IMR-90 (cell line): ENCODE measurements around the gene FEM1B. TPM values are rescaled to one million over a fixed set of nuclear protein-coding genes. Genes with fewer than 3 reads are reported as not detected.
A peak's percentile ranks its signal among the peaks of the same experiment; 100 is the strongest.

Source experiments
- ATAC-seq: fragments of 200-7000 bp; cut with Tn5 transposase; 2 replicates; pipeline ENCODE4 v1.9.1; 2020; ENCODE audit warnings: low read depth, mild to moderate bottlenecking, moderate library complexity
- BruUV-seq: library from RNA; stranded (reverse); fragments of 400-500 nt; replicated peaks from 2 replicates; lab custom pipeline; 2021; lab: Mats Ljungman, UMichigan
- CTCF ChIA-PET: fragments of 300-600 bp; formaldehyde crosslinking; extraction: SDS; loops from one replicate; lab custom pipeline; 2021; ENCODE audit warnings: antibody characterized with exemption; lab: Yijun Ruan, JAX
- POLR2A ChIA-PET: fragments of 300-600 bp; sonication (Branson Sonifier 250); formaldehyde crosslinking; loops from one replicate; lab custom pipeline; 2022; ENCODE audit warnings: antibody characterized with exemption; ENCODE audit not compliant: unreplicated experiment; lab: Charles Lee
- DNase-seq: peaks from one replicate; pipeline ENCODE4 v3.0.0; 2013
- H2AFZ ChIP-seq: replicated peaks from 2 replicates; pipeline ENCODE3; 2013; ENCODE audit warnings: low read length, mild to moderate bottlenecking; ENCODE audit not compliant: poor library complexity
- H2AK5ac ChIP-seq: 2 replicates; pipeline ENCODE4 v1.6.1; 2013; ENCODE audit warnings: low read depth, low read length, inconsistent platforms
- H2AK9ac ChIP-seq: replicated peaks from 2 replicates; pipeline ENCODE3; 2013; ENCODE audit warnings: mild to moderate bottlenecking, low read depth, low read length, moderate library complexity; ENCODE audit not compliant: poor library complexity
- H2BK120ac ChIP-seq: 2 replicates; pipeline ENCODE4 v1.6.1; 2013; ENCODE audit warnings: low read depth, low read length, inconsistent platforms
- H2BK15ac ChIP-seq: 3 replicates; pipeline ENCODE4 v1.6.1; 2013; ENCODE audit warnings: low read depth, low read length, inconsistent platforms
- H2BK20ac ChIP-seq: 2 replicates; pipeline ENCODE4 v1.6.1; 2013; ENCODE audit warnings: low read depth, mild to moderate bottlenecking, inconsistent platforms, low read length, moderate library complexity
- H2BK5ac ChIP-seq: 2 replicates; pipeline ENCODE4 v1.6.1; 2013; ENCODE audit warnings: mild to moderate bottlenecking, low read depth, low read length, inconsistent platforms; ENCODE audit not compliant: poor library complexity, severe bottlenecking
- H3K14ac ChIP-seq: replicated peaks from 2 replicates; pipeline ENCODE4 v1.6.1; 2013; ENCODE audit warnings: low read depth, low read length, inconsistent platforms
- H3K18ac ChIP-seq: 2 replicates; pipeline ENCODE4 v1.6.1; 2013; ENCODE audit warnings: low read depth, low read length, control low read depth
- H3K23ac ChIP-seq: 2 replicates; pipeline ENCODE4 v1.6.1; 2013; ENCODE audit warnings: low read depth, low read length, inconsistent platforms
- H3K27ac ChIP-seq: 2 replicates; pipeline ENCODE4 v1.5.1; 2013; ENCODE audit warnings: mild to moderate bottlenecking, control low read depth, low read length; ENCODE audit not compliant: insufficient read depth
- H3K27me3 ChIP-seq: 2 replicates; pipeline ENCODE4 v1.6.1; 2013; ENCODE audit warnings: low read length; ENCODE audit not compliant: control insufficient read depth, insufficient read depth
- H3K36me3 ChIP-seq: 2 replicates; pipeline ENCODE4 v1.6.1; 2013; ENCODE audit warnings: low read length, mixed read lengths; ENCODE audit not compliant: control insufficient read depth, insufficient read depth
- H3K4ac ChIP-seq: 2 replicates; pipeline ENCODE4 v1.6.1; 2013; ENCODE audit warnings: low read depth, low read length, inconsistent platforms
- H3K4me1 ChIP-seq: 2 replicates; pipeline ENCODE4 v1.6.1; 2013; ENCODE audit warnings: low read length, mixed read lengths; ENCODE audit not compliant: control insufficient read depth, insufficient read depth
- H3K4me2 ChIP-seq: 2 replicates; pipeline ENCODE4 v1.6.1; 2013; ENCODE audit warnings: low read depth, mild to moderate bottlenecking, control low read depth, low read length, moderate library complexity
- H3K4me3 ChIP-seq: 2 replicates; pipeline ENCODE4 v1.5.1; 2013; ENCODE audit warnings: low read depth, mild to moderate bottlenecking, control low read depth, low read length, moderate library complexity; ENCODE audit not compliant: insufficient read depth
- H3K56ac ChIP-seq: 2 replicates; pipeline ENCODE4 v1.6.1; 2013; ENCODE audit warnings: low read length, inconsistent platforms; ENCODE audit not compliant: insufficient read depth; ENCODE audit errors: extremely low read depth
- H3K79me1 ChIP-seq, 2 experiments: 2 replicates each; pipeline ENCODE4 v1.6.1; 2013; ENCODE audit warnings: low read length in 2 of 2, inconsistent platforms in 1 of 2, low read depth in 1 of 2
- H3K9ac ChIP-seq: 2 replicates; pipeline ENCODE4 v1.6.1; 2013; ENCODE audit warnings: low read depth, low read length, control low read depth
- H3K9me1 ChIP-seq: 2 replicates; pipeline ENCODE4 v1.6.1; 2013; ENCODE audit warnings: low read length, inconsistent platforms; ENCODE audit not compliant: insufficient read depth
- H3K9me3 ChIP-seq: 2 replicates; pipeline ENCODE4 v1.6.1; 2013; ENCODE audit warnings: low read length; ENCODE audit not compliant: control insufficient read depth, insufficient read depth
- H4K20me1 ChIP-seq: 2 replicates; pipeline ENCODE4 v1.6.1; 2013; ENCODE audit warnings: low read length, inconsistent platforms; ENCODE audit not compliant: insufficient read depth
- H4K5ac ChIP-seq: 2 replicates; pipeline ENCODE4 v1.6.1; 2013; ENCODE audit warnings: mild to moderate bottlenecking, low read depth, low read length, control low read depth
- H4K8ac ChIP-seq, 2 experiments: 2 replicates each; pipeline ENCODE4 v1.6.1; 2013; ENCODE audit warnings: low read depth in 2 of 2, low read length in 2 of 2, control low read depth in 1 of 2, inconsistent platforms in 1 of 2
- H4K91ac ChIP-seq: 2 replicates; pipeline ENCODE4 v1.6.1; 2013; ENCODE audit warnings: low read depth, low read length, inconsistent platforms; ENCODE audit not compliant: insufficient read depth
- BHLHE40 ChIP-seq: fragments of 150-350 bp; IDR thresholded peaks from 2 replicates; pipeline ENCODE4 v1.6.1; 2016; ENCODE audit warnings: mild to moderate bottlenecking, low read depth, low read length
- CEBPB ChIP-seq: IDR thresholded peaks from 2 replicates; pipeline ENCODE4 v1.6.1; 2012; ENCODE audit warnings: low read depth, low read length, improper control_type of control experiment
- CHD1 ChIP-seq: IDR thresholded peaks from 2 replicates; pipeline ENCODE4 v1.6.1; 2012; ENCODE audit warnings: low read depth, low read length, improper control_type of control experiment
- CTCF ChIP-seq: conservative IDR thresholded peaks from 2 replicates; pipeline ENCODE4 v1.5.1; 2012; ENCODE audit warnings: mild to moderate bottlenecking, low read depth, low read length, improper control_type of control experiment
- ELK1 ChIP-seq: fragments of 150-350 bp; IDR thresholded peaks from 2 replicates; pipeline ENCODE4 v1.6.1; 2016; ENCODE audit warnings: low read depth, mild to moderate bottlenecking, low read length, moderate library complexity, borderline replicate concordance
- FOS ChIP-seq: fragments of 150-350 bp; IDR thresholded peaks from 2 replicates; pipeline ENCODE4 v1.6.1; 2016; ENCODE audit warnings: low read depth, low read length
- MAFK ChIP-seq: IDR thresholded peaks from 2 replicates; pipeline ENCODE4 v1.6.1; 2012; ENCODE audit warnings: low read depth, low read length, improper control_type of control experiment
- MAZ ChIP-seq: IDR thresholded peaks from 2 replicates; pipeline ENCODE4 v1.6.1; 2012; ENCODE audit warnings: low read depth, mild to moderate bottlenecking, low read length, improper control_type of control experiment, moderate library complexity, borderline replicate concordance
- MXI1 ChIP-seq: IDR thresholded peaks from 2 replicates; pipeline ENCODE4 v1.6.1; 2012; ENCODE audit warnings: low read depth, mild to moderate bottlenecking, low read length, moderate library complexity, borderline replicate concordance
- NFE2L2 ChIP-seq: fragments of 150-350 bp; IDR thresholded peaks from 2 replicates; pipeline ENCODE4 v1.6.1; 2016; ENCODE audit warnings: low read depth, mild to moderate bottlenecking, low read length
- POLR2A ChIP-seq: IDR thresholded peaks from 2 replicates; pipeline ENCODE4 v1.6.1; 2012; ENCODE audit warnings: mild to moderate bottlenecking, low read depth, low read length
- RAD21 ChIP-seq: IDR thresholded peaks from 2 replicates; pipeline ENCODE4 v1.6.1; 2012; ENCODE audit warnings: low read length, improper control_type of control experiment
- RFX5 ChIP-seq: IDR thresholded peaks from 2 replicates; pipeline ENCODE4 v1.8.0; 2012; ENCODE audit warnings: low read depth, mild to moderate bottlenecking, low read length, moderate library complexity
- SMC3 ChIP-seq: fragments of 150-350 bp; IDR thresholded peaks from 2 replicates; pipeline ENCODE4 v1.6.1; 2016; ENCODE audit warnings: low read depth, mild to moderate bottlenecking, antibody characterized with exemption, low read length, moderate library complexity
- USF2 ChIP-seq: fragments of 150-350 bp; IDR thresholded peaks from 2 replicates; pipeline ENCODE4 v1.6.1; 2017; ENCODE audit warnings: mild to moderate bottlenecking, antibody characterized with exemption, low read length, low read depth
- WGBS, 2 experiments: methylation state at CpG; one replicate each; pipeline versions ENCODE4 v1.1.5 to v1.1.7; 2013; ENCODE audit warnings: missing lambda C conversion rate in 2 of 2; ENCODE audit not compliant: insufficient read length in 1 of 2; ENCODE audit errors: extremely low coverage in 2 of 2; 5-methylcytosine and 5-hydroxymethylcytosine counted together
- dilution Hi-C: fragments of 300-500 bp; cut with HindIII; formaldehyde crosslinking; loops from one replicate; pipeline ENCODE4 v1.14.3; 2018; ENCODE audit warnings: low sequenced_read_pairs; ENCODE audit not compliant: unreplicated experiment
- in situ Hi-C: fragments of 300-500 bp; cut with MboI; formaldehyde crosslinking; loops from 3 replicates; pipeline ENCODE4 v1.14.3; 2019; ENCODE audit warnings: low sequenced_read_pairs, inconsistent platforms, mixed read lengths
- intact Hi-C: fragments of 100-400 bp; cut with micrococcal nuclease; formaldehyde crosslinking; loops from 2 replicates; pipeline ENCODE4 v1.10.0; 2022
- polyA plus RNA-seq, 3 experiments: library from polyadenylated mRNA; depleted of rRNA; stranded (reverse); fragments of >200 nt; gene quantifications; 2 replicates each; pipeline ENCODE4 v1.2.3, GENCODE V29; 2012; ENCODE audit warnings: low replicate concordance in 1 of 3
- total RNA-seq: library from RNA; depleted of rRNA; stranded (reverse); fragments of >200 nt; gene quantifications from 2 replicates; pipeline ENCODE4 v1.2.3, GENCODE V29; 2012

Gene FEM1B
- total and polyA plus RNA-seq, 2 of the 4 experiments (the other 2 are of a cell fraction), result 16.9 to 51.4 TPM

- Histone ChIP-seq H2BK120ac (peak overlapping the region; percentile 83), H3K4ac (peak overlapping the region; percentile 90; the same call in 1 of the 2 replicates), H3K9ac (peak overlapping the region; percentile 36; the same call in 1 of the 2 replicates), H3K9me1 (peaks cover 21% of the 10 kb centered on the region), H3K27ac (peak overlapping the region; percentile 63), H2AK5ac (peak overlapping the region; percentile 87), H3K18ac (peak overlapping the region; percentile 72; the same call in 1 of the 2 replicates), H3K4me1 (peaks cover 38% of the 10 kb centered on the region), H3K9me3 (no peaks in the 10 kb centered on the region), H3K4me2 (peak overlapping the region; percentile 14; the same call in 1 of the 2 replicates), H3K36me3 (no peaks in the 10 kb centered on the region), H2AK9ac (no peak overlapping the region), H2BK5ac (peak overlapping the region; percentile 91), H3K23ac (peak overlapping the region; percentile 43), H4K8ac (peak overlapping the region; percentile 31 to 84; a peak in 3 of 4 replicates), H2BK15ac (peak overlapping the region; percentile 80; the same call in 2 of the 3 replicates), H4K5ac (peak overlapping the region; percentile 85; the same call in 1 of the 2 replicates), H2BK20ac (peak overlapping the region; percentile 90), H4K91ac (peak overlapping the region; percentile 85), H3K4me3 (no peak overlapping the region), H3K56ac (peak overlapping the region; percentile 71), H3K27me3 (no peaks in the 10 kb centered on the region), H3K14ac (peak overlapping the region; percentile 40), H2AFZ (no peak overlapping the region), H4K20me1 (peaks cover 2% of the 10 kb centered on the region; the same call in 1 of the 2 replicates), H3K79me1 (peaks cover 17 to 41% of the 10 kb centered on the region in 2 experiments)
- dilution Hi-C loops, result no loop called here
- intact Hi-C loops, result no loop called here
- ChIA-PET CTCF (no interaction called here), POLR2A (no interaction called here)
- no TSS peak for BruUV-seq
- ATAC-seq, result peak; percentile 3; the same call in 1 of the 2 replicates
- DNase-seq, result peak; percentile 86
- in situ Hi-C loops, result no loop called here
- no CpG with 5 or more reads among the region's 1 CpG for WGBS, 2 experiments
- TF ChIP-seq MXI1 (no peak), CHD1 (0 out of 2 replicates have a peak, but pooled peaks have one; percentile 8), RAD21 (no peak), CTCF (no peak), SMC3 (no peak), USF2 (no peak), BHLHE40 (no peak; the same call in 1 of the 2 replicates), POLR2A (no peak), MAZ (no peak), CEBPB (peak; percentile 81), MAFK (no peak), NFE2L2 (no peak), FOS (peak; percentile 43; the same call in 1 of the 2 replicates), RFX5 (no peak), ELK1 (no peak)
Observed at GRCh38 chr15:68272721-68273271, 4.7 kb upstream of the FEM1B start.
